LoVo (cell line): ENCODE data around the gene AQP1.

ENCODE experiments used
- DNase-seq: peaks from one replicate; pipeline ENCODE4 v3.0.0-alpha.2; 2016; ENCODE audit warnings: low spot score

The AQP1 gene

GRCh38 chr7:30884881-30885280 is 26.8 kb upstream of the AQP1 start:
- no peak for DNase-seq

- DNase-seq = no peak
These were observed 25.0 kb upstream of the AQP1 start for GRCh38 chr7:30886608-30887011.

GRCh38 chr7:30887464-30887872 is 24.2 kb upstream of the AQP1 start:
- DNase-seq = no peak

GRCh38 chr7:30888747-30889146 is 22.9 kb upstream of the AQP1 start:
- DNase-seq = peak; percentile 25

GRCh38 chr7:30890226-30890625 is 21.4 kb upstream of the AQP1 start:
- no peak for DNase-seq

- no peak for DNase-seq
These were observed 18.3 kb upstream of the AQP1 start for GRCh38 chr7:30893357-30893756.

GRCh38 chr7:30894009-30894408 is 17.6 kb upstream of the AQP1 start:
- DNase-seq = no peak

GRCh38 chr7:30894866-30895605 is 16.6 kb upstream of the AQP1 start:
- no peak for DNase-seq

GRCh38 chr7:30896036-30896435 is 15.6 kb upstream of the AQP1 start:
- no peak for DNase-seq

- DNase-seq = no peak
These were observed 14.6 kb upstream of the AQP1 start for GRCh38 chr7:30896783-30897637.

GRCh38 chr7:30897770-30898169 is 13.9 kb upstream of the AQP1 start:
- no peak for DNase-seq

GRCh38 chr7:30898411-30898810 is 13.2 kb upstream of the AQP1 start:
- DNase-seq = no peak

- no peak for DNase-seq
These were observed 12.6 kb upstream of the AQP1 start for GRCh38 chr7:30899066-30899465.

- DNase-seq = no peak
These were observed 12.0 kb upstream of the AQP1 start for GRCh38 chr7:30899630-30900029.

GRCh38 chr7:30900053-30900452 is 11.6 kb upstream of the AQP1 start:
- no peak for DNase-seq

GRCh38 chr7:30900803-30901362 is 10.8 kb upstream of the AQP1 start:
- DNase-seq = no peak

GRCh38 chr7:30901856-30902255 is 9.8 kb upstream of the AQP1 start:
- DNase-seq = no peak

- DNase-seq = no peak
These were observed 9.2 kb upstream of the AQP1 start for GRCh38 chr7:30902466-30902865.

GRCh38 chr7:30903146-30903545 is 8.5 kb upstream of the AQP1 start:
- no peak for DNase-seq

- DNase-seq = no peak
These were observed 7.1 kb upstream of the AQP1 start for GRCh38 chr7:30904561-30904960.

GRCh38 chr7:30905078-30906012 is 6.3 kb upstream of the AQP1 start:
- no peak for DNase-seq

- DNase-seq = no peak
These were observed 5.6 kb upstream of the AQP1 start for GRCh38 chr7:30906014-30906413.
